HUES64 (cell line): ENCODE results near the gene CACNA1C.

ENCODE experiments used
- H3K27ac ChIP-seq: 2 replicates; pipeline ENCODE4 v1.7.0; 2013; ENCODE audit warnings: low read depth, low read length, inconsistent platforms
- H3K27me3 ChIP-seq: 2 replicates; pipeline ENCODE4 v1.6.1; 2013; ENCODE audit warnings: mild to moderate bottlenecking, low read length; ENCODE audit not compliant: insufficient read depth
- H3K36me3 ChIP-seq: 2 replicates; pipeline ENCODE4 v1.6.1; 2013; ENCODE audit warnings: mild to moderate bottlenecking, low read length; ENCODE audit not compliant: insufficient read depth
- H3K4me1 ChIP-seq: 2 replicates; pipeline ENCODE4 v1.6.1; 2013; ENCODE audit warnings: mild to moderate bottlenecking, low read length, moderate library complexity; ENCODE audit not compliant: insufficient read depth
- H3K4me3 ChIP-seq: 2 replicates; pipeline ENCODE4 v1.5.1; 2013; ENCODE audit warnings: mild to moderate bottlenecking, low read length, moderate library complexity
- H3K9ac ChIP-seq: 2 replicates; pipeline ENCODE4 v1.6.1; 2013; ENCODE audit warnings: mild to moderate bottlenecking, low read depth, low read length
- H3K9me3 ChIP-seq: 2 replicates; pipeline ENCODE4 v1.6.1; 2013; ENCODE audit warnings: low read depth, low read length; ENCODE audit not compliant: insufficient read depth
- WGBS: fragments of 150-250, 120-280 bp; methylation state at CpG from one replicate; pipeline ENCODE4 v1.1.7; 2013; ENCODE audit warnings: missing lambda C conversion rate; 5-methylcytosine and 5-hydroxymethylcytosine counted together

The CACNA1C gene

DNA sequence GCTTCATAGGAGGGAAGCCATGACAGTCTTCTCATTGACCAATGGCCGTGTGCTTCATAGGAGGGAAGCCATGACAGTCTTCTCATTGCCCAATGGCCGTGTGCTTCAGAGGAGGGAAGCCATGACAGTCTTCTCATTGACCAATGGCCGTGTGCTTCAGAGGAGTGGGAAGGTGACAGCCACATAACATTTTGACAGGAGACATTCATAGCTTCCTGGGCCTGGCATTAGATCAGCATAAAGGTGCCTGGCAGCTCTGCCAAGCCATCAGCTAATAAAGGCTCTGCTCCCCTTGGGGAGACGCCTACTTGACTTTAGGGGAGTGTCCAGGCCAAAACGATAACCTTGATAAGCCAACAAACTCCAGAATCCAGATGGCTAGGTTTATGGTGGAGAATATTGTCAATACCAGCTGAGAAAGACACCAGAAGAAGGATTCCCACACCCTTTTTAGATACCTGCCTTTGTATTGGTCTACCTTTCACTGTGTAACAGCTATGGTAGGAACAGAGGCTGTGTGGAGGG lies 468.0 kb downstream of the CACNA1C start:
- Histone ChIP-seq H3K27ac (no peak overlapping the region), H3K36me3 (no peaks in the 10 kb centered on the region), H3K9me3 (no peaks in the 10 kb centered on the region; the same call in 1 of the 2 replicates), H3K4me3 (no peak overlapping the region), H3K9ac (no peak overlapping the region), H3K27me3 (no peaks in the 10 kb centered on the region), H3K4me1 (no peaks in the 10 kb centered on the region)
- 93% methylated on average over 5 of the region's 5 CpGs for WGBS

DNA sequence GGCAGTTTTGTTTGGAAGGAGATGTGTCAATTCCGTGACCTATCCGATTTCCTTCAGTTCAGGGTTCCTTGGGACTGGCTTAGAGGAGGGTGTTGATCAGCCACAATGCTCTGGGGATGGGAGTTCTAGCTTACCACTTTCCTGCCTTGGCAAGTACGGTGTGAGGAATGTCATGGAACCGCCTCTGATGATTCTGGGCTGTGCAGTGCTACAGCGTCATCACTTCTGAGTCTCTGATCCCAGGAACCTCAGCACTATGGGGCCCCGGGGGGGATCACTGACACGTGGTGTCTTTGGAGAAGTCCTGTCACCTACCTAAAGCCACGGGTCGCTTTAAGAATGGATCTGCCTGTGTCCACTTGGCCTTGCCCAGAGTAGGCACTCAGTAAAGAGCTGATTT lies 470.5 kb downstream of the CACNA1C start:
- no peaks in the 10 kb centered on the region for H3K4me1 ChIP-seq
- H3K27me3 ChIP-seq: no peaks in the 10 kb centered on the region
- H3K27ac ChIP-seq: no peak overlapping the region
- no peak overlapping the region for H3K4me3 ChIP-seq
- 91% methylated on average over 9 of the region's 9 CpGs for WGBS
- H3K9me3 ChIP-seq: no peaks in the 10 kb centered on the region; the same call in 1 of the 2 replicates
- no peak overlapping the region for H3K9ac ChIP-seq
- no peaks in the 10 kb centered on the region for H3K36me3 ChIP-seq

DNA sequence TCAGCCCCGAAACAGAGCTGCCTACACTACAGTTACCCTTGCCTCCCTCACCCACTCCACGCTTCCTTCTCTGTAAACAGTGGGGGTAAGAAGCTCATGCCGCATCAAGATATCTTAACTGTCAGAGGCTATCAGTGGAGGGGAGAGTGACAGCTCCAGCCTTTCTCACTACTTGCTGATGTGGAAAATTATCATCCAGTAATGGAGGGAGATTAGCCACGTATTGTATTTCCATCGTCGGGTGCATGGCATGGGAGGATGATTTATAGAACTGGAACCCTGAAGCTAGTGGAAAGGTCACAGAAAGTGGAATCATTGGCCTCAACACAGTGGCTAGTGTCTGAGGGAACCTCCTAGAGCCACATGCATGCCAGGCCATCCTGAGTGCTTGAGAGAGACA lies 471.1 kb downstream of the CACNA1C start:
- no peaks in the 10 kb centered on the region for H3K27me3 ChIP-seq
- H3K4me1 ChIP-seq: no peaks in the 10 kb centered on the region
- no peaks in the 10 kb centered on the region; the same call in 1 of the 2 replicates for H3K9me3 ChIP-seq
- H3K9ac ChIP-seq: no peak overlapping the region
- H3K27ac ChIP-seq: no peak overlapping the region
- 90% methylated on average over 6 of the region's 6 CpGs for WGBS
- H3K4me3 ChIP-seq: no peak overlapping the region
- no peaks in the 10 kb centered on the region for H3K36me3 ChIP-seq

DNA sequence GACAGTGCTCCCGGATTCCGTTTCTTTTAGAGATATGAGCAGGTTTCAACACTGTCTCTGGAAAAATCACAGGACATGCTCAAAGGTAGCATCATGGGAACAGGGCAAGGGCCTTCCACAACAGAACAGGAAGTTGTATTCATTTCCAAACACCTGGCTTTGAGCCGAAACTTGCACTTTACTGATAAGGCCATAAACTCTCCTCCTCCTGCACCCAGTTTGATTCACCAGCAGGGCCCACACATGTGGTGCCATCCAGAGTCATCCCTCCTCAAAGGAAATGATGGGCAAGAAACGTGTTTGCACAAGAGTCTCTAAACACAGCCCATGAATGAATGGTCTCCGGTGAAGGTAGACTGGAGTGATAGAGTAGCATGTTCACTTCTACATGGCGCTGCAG lies 473.6 kb downstream of the CACNA1C start:
- Histone ChIP-seq H3K27ac (no peak overlapping the region), H3K36me3 (no peaks in the 10 kb centered on the region), H3K9me3 (no peaks in the 10 kb centered on the region), H3K4me1 (no peaks in the 10 kb centered on the region), H3K27me3 (no peaks in the 10 kb centered on the region), H3K9ac (no peak overlapping the region), H3K4me3 (no peak overlapping the region)
- WGBS: 96% methylated on average over 6 of the region's 6 CpGs

DNA sequence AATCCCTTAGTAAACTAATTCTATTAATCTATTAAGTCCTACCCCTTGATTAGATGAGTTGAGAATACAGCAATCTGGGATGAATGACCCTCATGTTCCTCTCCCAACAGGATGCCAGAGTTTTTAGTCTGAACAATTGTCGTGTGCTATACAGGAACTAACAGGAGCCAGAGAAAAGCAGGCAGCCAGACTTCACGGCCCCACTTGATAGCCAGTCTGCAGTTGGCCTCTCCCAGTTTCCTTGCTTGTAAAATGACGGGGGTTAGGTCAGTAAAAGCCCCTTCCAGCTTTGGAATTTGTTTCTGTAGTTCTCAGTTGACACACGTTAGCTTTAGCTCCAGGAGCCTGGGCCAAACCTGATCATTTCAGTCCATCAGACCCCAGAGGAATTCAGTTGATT lies 475.2 kb downstream of the CACNA1C start:
- Histone ChIP-seq H3K9ac (no peak overlapping the region), H3K4me3 (no peak overlapping the region), H3K27ac (no peak overlapping the region), H3K27me3 (no peaks in the 10 kb centered on the region), H3K36me3 (no peaks in the 10 kb centered on the region), H3K4me1 (no peaks in the 10 kb centered on the region), H3K9me3 (no peaks in the 10 kb centered on the region)
- WGBS: 85% methylated on average over 4 of the region's 4 CpGs

DNA sequence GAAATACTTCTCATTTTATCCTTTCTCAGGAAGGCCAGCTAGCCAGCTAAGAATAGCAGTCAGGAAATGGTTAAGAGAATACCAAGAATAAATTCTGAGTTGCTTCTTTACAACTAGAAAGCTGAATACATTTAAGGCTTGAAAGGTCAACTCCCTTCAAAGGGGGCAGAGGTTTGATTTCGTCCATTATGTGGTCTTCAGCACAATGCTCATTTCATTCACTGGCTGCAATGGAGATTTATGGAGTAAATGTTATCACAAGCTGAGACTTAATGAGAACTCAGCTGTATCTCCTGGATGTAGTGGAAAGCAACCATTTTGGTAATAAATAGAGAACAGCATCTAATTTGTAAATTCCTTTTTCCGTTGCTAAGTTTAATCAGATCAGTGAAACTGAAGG lies 477.0 kb downstream of the CACNA1C start:
- H3K27me3 ChIP-seq: no peaks in the 10 kb centered on the region
- 93% methylated on average over 2 of the region's 2 CpGs for WGBS
- H3K4me1 ChIP-seq: no peaks in the 10 kb centered on the region
- no peaks in the 10 kb centered on the region for H3K9me3 ChIP-seq
- H3K9ac ChIP-seq: no peak overlapping the region
- H3K27ac ChIP-seq: no peak overlapping the region
- no peak overlapping the region for H3K4me3 ChIP-seq
- no peaks in the 10 kb centered on the region for H3K36me3 ChIP-seq

DNA sequence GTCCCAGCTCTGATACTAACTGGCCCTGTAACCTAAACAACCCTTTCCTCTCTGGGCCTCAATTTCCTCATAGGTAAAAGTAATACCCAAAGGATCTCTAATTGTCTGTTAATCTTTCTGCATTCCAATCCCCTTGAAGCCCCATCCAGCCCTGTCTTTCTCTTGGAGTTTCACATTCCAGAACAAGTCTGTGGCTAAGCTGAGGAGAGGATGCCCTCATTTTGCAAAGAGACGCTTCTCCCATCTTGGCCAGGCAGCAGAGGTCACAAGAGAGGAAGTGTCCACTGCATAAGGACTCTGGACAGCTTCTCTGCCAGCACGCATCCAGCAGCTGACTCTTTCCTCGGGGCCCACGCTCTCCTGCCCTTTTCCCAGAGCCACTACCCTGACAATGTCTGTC lies 478.6 kb downstream of the CACNA1C start:
- 89% methylated on average over 4 of the region's 4 CpGs for WGBS
- Histone ChIP-seq H3K36me3 (no peaks in the 10 kb centered on the region), H3K4me1 (no peaks in the 10 kb centered on the region), H3K9me3 (no peaks in the 10 kb centered on the region), H3K4me3 (no peak overlapping the region), H3K27me3 (no peaks in the 10 kb centered on the region), H3K27ac (no peak overlapping the region), H3K9ac (no peak overlapping the region)

DNA sequence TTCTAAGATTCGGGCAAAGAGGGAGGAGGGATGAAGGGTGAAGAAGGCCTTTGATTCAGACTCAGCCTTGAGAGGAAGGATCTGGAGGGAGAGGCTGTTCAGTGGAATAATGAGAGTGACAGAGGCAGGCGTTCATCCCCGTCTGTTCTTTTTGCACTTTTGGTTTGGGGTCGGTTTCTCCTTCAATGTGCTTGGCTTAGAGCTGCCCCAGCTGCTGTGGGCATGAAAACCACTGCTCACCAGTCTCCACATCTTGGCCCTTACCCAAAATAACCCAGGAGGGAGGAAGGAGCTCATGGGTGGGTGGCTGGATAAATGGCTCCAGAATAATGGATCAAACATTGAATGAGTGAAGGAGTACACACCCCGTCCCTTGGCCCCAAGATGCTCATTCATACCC lies 480.2 kb downstream of the CACNA1C start:
- Histone ChIP-seq H3K9me3 (no peaks in the 10 kb centered on the region), H3K4me1 (no peaks in the 10 kb centered on the region), H3K27me3 (no peaks in the 10 kb centered on the region), H3K9ac (no peak overlapping the region), H3K27ac (no peak overlapping the region), H3K4me3 (no peak overlapping the region), H3K36me3 (no peaks in the 10 kb centered on the region)
- WGBS: 89% methylated on average over 5 of the region's 5 CpGs

DNA sequence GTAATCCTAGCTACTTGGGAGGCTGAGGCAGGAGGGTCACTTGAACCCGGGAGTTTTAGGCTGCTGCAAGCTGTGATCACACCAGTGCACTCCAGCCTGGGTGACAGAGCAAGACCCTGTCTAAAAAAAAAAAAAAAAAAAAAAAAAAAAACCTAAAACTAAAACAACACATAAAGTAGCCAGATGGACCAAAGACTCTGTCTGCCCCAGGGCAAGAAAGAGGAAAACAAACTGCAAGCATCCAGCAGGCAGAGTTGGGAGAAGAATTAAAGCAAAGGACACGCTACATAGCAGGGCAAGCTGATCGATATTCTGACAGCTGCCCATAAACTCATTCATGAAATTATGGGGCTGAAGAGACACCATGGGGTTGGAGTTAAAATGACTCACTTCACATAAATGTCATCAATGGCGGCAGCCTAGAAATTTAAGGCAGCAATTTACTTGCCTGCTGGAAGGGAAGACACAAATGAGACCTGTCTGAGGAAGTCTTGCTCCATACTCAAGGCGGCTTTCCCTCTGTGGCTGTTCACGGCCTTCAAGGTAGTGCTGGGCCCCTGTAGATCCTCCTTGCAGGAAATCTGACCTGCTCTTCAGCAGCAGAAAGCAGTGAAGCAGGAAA lies 482.9 kb downstream of the CACNA1C start:
- H3K4me1 ChIP-seq: no peaks in the 10 kb centered on the region
- no peak overlapping the region for H3K27ac ChIP-seq
- 90% methylated on average over 6 of the region's 6 CpGs for WGBS
- H3K9ac ChIP-seq: no peak overlapping the region
- H3K27me3 ChIP-seq: no peaks in the 10 kb centered on the region
- H3K4me3 ChIP-seq: no peak overlapping the region
- H3K36me3 ChIP-seq: no peaks in the 10 kb centered on the region
- H3K9me3 ChIP-seq: no peaks in the 10 kb centered on the region

DNA sequence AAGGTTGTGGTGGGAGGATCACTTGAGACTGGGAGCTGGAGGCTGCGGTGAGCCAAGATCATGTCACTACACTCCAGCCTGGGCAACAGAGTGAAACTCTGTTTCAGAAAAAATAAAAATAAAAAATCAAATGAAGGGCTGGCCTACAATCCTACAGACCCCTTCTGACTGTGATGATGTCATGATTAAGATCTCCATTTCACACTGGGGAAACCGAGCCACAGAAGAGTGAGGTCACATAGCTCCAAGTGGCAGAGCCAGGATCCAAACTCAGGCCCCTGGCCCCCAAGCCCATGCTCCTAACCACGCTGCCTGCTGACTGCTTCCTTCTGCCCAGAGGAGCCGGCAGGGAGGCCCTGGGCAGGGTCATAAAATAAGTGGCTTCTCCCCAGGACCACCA lies 483.9 kb downstream of the CACNA1C start:
- Histone ChIP-seq H3K4me3 (no peak overlapping the region), H3K36me3 (no peaks in the 10 kb centered on the region), H3K9me3 (no peaks in the 10 kb centered on the region), H3K9ac (no peak overlapping the region), H3K27ac (no peak overlapping the region), H3K4me1 (no peaks in the 10 kb centered on the region), H3K27me3 (no peaks in the 10 kb centered on the region)
- 77% methylated on average over 4 of the region's 4 CpGs for WGBS

DNA sequence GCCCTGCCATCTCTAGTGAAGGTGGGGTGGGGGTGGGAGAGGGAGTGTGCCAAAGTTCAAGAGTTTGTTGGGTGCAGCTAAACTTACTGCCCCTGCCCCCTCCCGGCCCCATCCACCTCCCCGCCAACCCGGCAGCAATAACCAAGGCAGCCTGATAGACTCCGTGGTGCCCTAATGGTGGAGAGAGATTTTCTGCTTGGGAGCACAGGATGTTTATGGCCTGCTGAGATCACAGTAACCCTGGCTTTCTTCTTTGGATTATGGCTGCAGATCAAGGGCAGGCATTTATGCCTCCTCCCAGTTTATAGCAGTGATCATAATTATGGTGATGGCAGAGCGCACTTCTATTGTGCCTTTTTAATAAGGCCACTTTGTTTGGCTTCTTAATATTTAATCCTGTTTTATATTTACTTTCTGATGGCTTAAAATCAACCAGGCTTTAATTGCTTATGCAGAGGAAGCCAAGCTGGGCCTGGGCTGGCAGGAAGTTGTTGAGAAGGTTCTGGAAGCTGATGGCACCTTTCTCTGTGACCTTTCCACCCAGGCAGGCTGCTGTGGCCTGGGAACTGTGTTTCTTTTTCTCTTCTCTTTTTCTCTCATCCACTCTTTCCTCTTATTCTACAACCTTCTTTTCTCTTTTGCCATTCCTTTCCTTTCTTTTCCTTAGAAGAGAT lies 485.2 kb downstream of the CACNA1C start:
- Histone ChIP-seq H3K4me3 (no peak overlapping the region), H3K9me3 (no peaks in the 10 kb centered on the region), H3K27me3 (no peaks in the 10 kb centered on the region), H3K36me3 (no peaks in the 10 kb centered on the region), H3K4me1 (no peaks in the 10 kb centered on the region), H3K27ac (no peak overlapping the region), H3K9ac (no peak overlapping the region)
- WGBS: 93% methylated on average over 3 of the region's 5 CpGs
